Frontal cortex (tissue), 4 donors: Measurements from ENCODE around the gene HOXC12. TPM values are rescaled to one million over a fixed set of nuclear protein-coding genes. Genes with fewer than 3 reads are reported as not detected.

ENCODE experiments used
- DNase-seq, 2 donors: peaks; one replicate each; pipeline ENCODE4 v3.0.0; 2012; ENCODE audit warnings: low spot score in 2 of 2
- FAIRE-seq: peaks from 2 replicates; lab custom pipeline; 2012; peaks lifted over from hg19 to GRCh38; lab: Jason Lieb, UNC
- total RNA-seq: library from RNA; depleted of rRNA; stranded (reverse); fragments of >200 nt; gene quantifications from one replicate; pipeline ENCODE4 v1.2.3, GENCODE V29; 2014
- donor health status: control.
- donor health status: control.
- donor health status: control.

Gene HOXC12
- total RNA-seq, 1 donor from 2014 or later: not detected

DNA sequence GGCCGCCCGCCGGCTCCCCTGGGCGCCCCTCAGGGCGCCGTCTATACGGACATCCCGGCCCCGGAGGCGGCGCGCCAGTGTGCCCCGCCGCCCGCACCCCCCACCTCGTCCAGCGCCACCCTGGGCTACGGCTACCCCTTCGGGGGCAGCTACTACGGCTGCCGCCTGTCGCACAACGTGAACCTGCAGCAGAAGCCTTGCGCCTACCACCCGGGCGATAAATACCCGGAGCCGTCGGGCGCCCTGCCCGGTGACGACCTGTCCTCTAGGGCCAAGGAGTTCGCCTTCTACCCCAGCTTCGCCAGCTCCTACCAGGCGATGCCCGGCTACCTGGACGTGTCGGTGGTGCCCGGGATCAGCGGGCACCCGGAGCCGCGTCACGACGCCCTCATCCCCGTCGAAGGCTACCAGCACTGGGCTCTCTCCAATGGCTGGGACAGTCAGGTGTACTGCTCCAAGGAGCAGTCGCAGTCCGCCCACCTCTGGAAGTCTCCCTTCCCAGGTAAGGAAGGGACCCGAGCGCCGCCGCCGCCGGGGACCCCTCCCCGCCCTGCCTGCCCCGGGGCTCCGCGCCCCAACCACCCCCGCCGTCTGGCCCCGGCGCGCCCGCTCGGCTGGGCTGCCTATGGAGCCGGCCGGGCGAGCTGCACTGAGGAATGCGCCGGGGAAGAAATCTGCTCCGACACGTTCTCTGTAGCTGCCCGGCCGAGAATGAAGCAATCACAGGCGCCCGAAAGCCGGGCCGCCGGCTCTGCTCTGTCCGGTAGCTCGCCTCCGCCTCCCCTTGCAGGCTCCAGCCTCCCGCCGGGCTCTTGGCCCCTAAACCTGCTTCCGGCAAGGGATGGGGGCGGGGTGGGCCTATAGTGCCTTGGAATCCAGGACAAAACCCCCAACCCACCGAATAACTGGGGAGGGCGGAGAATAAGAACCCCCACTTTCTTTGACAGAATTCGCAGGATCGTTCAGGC, 15.3 kb upstream of the HOXC12 start:
- FAIRE-seq: no peak
- DNase-seq: no peak

DNA sequence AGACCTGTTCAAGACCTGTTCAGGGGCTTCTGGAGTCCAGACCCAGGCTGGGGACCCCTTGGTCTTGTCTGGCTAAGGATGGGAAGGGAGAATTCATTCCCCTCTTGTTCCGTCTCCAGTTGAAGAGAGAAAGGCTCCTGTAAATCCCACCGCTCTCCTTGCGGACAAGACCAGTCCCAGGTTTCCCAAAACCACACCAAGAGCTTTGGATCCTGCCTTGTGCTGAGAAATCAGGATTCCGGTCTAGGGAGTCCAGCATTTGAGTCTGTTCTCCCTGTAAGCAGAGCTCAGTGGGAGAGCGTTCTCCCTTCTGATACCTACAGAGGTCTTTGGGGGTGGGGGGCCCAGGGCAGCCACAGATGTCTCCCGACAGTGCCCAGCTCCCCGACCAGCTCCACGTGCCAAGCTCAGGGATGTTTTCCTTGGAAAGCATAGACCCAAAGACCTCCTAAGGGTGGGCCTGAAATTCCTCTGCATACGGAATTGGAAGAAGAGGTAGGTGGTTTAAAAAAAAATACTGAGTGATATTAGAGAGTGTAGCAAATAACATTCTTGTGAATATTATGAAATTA, 14.2 kb upstream of the HOXC12 start:
- FAIRE-seq: no peak
- no peak for DNase-seq

DNA sequence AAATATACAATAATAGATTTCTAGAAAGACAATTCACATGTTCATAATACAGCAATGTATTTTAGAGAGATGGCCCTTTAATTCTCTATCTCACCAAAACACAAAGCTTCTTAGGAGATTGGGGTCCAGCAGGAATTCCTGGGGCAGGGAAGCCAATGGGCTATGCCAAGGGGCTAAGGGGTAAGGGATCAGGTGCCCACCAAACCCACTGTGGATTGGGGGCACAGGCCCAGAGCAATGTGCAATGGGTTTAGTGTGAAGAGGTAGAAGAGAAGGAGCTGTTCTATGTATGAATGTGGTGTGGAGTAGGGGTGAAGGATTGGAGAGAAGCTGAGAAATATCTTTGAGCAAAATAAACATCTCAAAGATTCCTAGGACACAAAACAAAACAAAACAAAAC, 13.5 kb upstream of the HOXC12 start:
- no peak for FAIRE-seq
- DNase-seq: no peak

DNA sequence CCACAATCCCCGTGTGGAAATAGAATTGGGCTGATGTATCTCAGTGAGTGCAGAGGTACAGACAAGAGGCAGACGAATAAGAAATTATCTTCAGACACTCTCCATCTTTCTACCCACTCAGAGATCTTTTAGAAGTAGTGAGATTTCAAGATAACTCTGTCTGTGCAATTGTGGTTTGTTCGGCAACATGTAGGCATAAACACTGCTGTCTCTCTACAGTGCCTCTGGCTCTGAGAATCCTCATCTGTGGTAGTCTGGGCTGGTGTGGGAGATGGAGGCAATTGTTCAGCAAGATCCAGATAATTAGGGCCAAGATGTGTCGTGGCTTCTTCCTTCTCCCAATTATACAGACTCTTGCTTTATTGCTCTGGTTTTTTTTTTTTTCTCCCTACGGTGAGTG, 13.0 kb upstream of the HOXC12 start:
- DNase-seq: no peak
- FAIRE-seq: no peak

DNA sequence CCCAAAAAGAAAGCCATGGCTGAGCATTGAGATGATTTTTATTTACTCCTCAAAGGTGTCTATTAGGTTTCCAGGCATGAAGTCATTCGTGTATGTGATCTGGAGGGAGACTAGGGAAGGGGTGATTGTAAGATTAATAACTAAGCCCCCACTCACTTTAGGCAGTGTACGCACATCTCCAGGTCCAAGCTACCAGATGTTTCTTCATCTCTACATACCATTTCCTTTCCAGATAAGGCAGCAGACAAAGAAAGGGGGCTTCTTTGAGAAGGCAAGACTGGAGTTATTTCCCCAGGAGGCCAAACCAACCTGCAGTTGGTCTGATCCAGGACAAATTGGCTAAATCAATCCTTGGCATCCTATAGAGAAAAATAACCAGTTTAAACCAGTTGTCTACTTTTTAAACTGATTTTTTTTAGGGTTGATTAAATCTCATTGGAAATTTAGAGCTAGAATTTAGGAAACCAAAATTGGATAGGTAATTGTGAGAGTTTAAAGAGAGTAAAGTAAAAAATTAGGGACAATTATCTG, 12.2 kb upstream of the HOXC12 start:
- FAIRE-seq (no peak), DNase-seq (no peak)

DNA sequence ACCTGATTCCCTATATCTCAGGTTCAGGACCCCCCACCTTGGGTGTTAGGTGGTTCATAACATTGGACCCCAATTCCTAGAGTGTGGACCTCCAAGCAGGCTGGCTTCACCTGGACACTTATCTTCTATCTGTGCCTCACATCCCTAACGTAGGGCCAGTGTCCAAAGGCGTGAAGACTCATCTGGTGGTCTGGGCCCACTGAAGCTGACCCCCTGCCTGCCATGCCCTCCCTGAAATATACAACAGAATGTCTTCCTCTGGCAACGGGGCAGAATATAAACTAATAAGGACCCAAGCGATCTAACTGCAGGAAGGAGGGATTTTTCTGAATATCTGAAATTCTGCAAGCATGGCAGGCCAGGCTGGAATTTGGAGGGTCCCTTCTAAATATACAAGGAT, 10.5 kb upstream of the HOXC12 start:
- DNase-seq: no peak
- FAIRE-seq: no peak

DNA sequence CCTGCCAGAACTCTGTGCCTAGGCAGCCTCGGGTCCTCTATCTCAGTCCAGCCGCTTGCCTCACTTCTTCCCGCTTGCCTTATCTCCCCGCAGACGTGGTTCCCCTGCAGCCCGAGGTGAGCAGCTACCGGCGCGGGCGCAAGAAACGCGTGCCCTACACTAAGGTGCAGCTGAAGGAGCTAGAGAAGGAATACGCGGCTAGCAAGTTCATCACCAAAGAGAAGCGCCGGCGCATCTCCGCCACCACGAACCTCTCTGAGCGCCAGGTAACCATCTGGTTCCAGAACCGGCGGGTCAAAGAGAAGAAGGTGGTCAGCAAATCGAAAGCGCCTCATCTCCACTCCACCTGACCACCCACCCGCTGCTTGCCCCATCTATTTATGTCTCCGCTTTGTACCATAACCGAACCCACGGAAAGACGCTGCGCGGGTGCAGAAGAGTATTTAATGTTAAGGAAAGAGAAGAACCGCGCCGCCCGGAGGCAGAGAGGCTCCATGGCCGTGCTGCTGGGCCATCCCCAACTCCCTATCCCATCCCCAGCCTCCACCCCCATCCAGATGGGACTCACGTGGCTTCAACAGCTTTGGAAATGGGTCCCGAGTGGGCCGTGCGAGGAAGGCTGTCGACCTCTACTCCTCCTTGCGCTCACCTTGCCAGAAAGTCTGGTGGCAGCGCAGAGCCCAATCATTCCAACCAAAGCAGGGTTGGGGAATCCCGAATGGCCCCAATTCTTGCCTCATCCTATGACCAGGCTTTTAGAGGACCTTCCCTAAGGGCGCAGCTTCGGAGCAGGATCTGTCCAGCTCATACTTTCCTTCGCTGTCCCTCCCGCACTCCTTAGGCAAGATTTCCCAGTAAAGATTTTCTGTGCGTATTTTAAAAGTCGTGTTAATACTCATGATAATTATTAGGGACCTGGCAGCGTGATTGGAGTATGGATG, 9.5 kb upstream of the HOXC12 start:
- FAIRE-seq: no peak
- DNase-seq: no peak

DNA sequence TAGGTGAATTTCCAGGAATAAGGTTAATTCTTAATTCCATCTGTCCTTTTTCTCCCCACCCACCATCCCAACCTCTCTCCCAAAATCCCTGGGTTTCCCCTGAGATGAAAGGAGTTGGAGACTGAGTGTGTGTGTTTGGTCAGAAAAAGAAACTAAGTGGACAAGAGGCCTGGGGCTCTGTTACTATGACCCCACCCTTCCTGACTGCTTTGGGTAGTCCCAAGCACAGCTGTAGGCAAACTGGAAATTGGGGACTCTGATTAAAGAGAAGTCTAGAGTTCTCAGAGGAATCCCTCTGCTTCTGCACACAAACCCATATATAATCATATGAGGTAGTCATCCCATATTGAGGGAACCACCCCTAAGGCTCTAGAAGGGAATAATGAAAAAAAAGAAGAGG, 7.0 kb upstream of the HOXC12 start:
- FAIRE-seq (no peak), DNase-seq (no peak)

DNA sequence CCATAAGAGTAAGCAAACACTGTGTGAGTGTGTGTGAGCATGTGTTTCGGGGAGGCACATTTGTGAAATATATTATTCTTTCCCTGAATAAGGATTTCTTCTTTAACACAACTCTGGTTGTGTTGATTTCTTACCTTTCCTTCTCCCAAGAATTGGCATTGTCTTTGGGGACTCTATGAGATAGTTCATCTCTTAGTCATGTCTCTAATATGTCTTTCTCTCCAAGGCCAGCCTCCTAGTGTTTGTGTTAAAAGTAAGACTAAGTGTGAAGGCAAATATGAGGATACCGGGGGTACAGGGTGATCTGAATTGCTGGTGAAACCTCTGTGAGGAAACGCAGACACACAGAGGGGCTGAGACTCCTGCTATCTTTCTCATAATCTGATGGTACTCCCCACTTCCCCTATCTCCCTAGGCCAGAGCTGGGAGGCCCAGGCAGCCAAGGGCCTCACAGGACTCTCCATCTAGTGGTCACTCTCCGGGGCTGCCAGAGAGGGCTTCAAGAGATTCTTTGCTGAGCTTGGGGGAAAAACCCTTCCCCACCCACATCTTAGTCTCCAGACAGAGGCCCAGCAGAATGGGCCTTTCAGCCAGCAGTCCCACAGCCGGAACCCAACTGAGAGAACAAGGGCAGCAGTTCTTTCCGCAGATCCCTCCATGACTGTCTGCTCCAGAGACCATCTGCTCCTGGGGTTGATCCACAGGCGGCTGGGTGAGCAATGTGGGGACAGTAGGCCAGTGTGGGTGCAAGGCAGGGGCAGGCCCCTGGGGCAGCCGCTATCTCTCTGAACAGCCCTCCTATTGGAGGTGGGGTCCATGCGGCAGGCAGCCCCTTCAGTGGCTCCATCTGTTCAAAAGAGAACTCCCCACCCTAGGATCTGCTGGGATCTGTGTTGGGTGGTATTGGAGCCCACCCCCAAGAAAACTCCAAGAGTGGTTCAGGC, 5.8 kb upstream of the HOXC12 start:
- no peak for FAIRE-seq

DNA sequence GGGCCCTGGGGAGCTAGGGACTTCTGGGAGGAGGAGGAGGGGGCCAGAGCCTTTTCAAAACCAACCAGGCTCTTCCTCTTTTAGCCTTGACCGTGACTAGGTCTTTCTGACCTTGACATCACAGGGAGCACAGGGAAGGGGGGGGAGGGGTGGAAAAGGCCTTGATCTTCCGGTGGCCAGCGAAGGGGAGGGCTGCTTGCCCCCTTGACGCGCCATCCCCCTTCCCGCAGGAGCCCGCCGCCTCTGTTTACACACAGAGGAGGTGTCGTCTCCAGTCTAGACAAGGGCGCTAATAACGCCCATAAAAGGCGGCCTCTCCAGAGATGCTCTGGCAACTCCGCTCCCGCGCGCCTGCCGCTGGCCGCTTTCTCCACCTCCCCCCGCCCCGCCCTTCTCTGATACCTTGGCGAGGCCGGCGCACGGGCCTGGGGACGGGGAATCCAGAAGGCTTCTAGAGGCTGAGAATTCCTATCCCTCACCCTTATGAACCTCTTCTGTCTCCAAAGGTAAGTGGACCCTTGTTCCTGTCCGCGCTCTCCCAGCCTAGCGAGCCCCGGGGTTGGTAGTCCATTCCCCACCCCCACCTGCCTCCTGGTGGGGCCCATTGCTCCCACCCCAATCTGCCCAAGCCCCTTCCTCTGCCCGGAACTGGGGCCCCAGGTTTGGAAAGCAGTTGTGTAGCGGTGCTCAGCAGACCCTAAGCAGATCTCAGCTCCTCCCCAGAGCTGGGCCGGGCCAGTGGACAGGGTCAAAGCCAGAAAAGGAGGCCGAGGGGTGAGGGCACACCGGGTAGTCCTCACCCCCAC, 4.9 kb upstream of the HOXC12 start:
- FAIRE-seq: no peak
- DNase-seq: no peak

More for the DNA sequence above, 5.8 kb upstream of the HOXC12 start:
- DNase-seq: no peak

DNA sequence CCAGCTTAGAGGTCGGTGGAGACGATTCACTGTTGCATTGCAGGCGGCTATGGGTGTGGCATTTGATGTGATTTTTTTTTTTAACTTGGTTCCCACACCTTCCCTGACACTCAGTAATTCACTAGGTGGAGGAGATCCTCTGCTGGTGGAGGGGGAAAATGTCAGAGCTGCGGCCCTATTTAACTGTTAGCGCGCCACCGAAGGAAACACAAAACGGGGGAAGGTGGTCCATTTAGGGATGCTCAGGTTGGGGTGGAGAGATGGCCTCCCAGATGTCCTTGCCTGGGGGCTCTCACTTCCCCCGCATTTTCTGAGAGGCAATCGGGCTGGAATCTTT, 4.3 kb upstream of the HOXC12 start:
- no peak for FAIRE-seq

DNA sequence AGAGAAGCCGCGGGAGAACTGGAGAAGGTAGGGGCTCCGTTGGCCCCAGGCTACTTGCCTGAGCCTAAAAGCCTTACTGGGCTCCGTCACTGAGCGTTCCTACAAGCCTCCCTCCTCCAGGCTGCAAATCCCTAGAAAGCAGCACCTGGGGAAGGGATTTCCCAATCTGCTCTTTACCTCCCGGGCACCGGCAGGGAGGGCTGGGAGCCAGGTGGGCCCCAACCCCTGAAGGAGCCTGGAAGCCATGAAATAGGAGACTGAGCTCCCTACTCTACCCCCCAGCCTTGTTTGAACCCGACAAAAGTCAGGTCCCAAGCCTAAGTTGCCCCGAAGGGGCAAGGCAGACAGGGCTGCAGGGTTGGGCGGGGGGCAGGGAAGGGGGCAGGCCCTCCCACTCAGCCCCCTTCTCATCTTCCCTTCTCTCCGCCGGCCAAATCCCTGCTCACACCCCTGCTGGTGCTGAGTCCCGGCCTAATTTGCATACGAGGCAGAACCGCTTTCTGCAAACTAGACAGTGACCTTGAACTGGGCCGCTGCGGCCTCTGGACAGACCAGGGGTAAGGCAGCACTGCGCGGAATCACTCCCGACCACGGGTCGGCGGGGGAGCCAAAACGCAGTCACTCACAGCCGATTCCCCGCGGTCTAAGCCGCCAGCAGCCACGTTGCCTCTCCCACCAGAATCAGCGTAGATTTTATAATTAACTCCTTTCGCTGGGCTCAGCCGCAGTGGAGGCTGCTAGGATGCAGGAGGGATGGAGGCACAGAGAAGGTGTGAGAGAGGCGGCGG, 3.7 kb upstream of the HOXC12 start:
- no peak for FAIRE-seq
- no peak for DNase-seq

More for the DNA sequence above, 4.3 kb upstream of the HOXC12 start:
- no peak for DNase-seq

DNA sequence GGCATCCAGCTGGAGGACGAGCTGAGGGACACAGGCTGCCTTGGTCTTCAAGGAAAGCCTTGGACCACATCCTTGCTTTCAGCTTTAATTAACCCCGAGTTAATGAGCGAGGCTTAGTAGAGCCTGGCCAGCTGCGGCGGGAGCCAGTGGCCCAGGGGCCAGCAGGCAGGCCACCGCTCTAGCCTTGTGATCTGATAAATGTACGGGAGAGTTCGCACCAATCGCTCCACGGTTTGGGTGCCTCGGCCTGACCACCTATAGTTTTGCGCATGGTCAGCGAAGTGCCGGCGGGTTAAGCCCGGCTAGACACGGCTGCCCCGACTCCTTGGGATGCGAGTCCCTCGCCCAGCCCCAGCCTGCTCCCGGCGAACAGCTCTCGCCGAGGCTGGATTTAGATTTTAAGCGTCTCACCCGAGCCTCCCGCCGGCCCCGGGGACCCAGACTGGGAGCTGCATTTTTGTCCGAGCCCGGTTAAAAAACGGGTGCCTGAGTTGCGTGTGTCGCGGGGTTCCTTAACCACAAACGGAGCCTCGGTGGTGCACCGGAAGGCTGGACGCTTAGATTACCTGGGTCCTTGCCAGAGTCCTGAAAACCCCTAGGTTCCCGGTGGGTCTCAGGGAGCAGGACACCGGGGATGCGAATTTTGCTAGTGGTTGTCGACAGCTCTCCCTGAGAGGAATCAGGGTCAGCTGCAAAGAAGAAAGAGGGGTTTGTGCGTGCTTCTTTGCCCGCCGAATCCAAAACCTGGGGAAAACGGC, 2.9 kb upstream of the HOXC12 start:
- no peak for DNase-seq
- no peak for FAIRE-seq

DNA sequence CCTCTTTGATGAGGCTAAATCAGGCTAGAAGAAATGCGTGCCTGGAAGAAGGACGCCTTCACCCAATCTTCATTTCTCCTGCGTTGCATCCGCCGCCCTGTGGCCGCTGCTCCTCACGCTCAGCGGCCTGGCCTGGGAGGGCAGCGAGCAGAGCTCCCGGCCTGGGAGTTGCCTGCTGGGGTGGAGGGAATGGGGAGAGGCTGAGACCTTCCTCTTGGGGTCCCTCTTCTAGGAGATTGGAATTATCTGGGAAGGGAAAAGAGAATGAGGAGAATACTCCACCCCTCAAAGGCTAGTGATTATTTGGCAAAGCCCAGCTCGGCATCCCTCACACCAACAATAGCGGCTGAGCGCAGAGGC, 2.4 kb upstream of the HOXC12 start:
- FAIRE-seq (no peak), DNase-seq (no peak)

DNA sequence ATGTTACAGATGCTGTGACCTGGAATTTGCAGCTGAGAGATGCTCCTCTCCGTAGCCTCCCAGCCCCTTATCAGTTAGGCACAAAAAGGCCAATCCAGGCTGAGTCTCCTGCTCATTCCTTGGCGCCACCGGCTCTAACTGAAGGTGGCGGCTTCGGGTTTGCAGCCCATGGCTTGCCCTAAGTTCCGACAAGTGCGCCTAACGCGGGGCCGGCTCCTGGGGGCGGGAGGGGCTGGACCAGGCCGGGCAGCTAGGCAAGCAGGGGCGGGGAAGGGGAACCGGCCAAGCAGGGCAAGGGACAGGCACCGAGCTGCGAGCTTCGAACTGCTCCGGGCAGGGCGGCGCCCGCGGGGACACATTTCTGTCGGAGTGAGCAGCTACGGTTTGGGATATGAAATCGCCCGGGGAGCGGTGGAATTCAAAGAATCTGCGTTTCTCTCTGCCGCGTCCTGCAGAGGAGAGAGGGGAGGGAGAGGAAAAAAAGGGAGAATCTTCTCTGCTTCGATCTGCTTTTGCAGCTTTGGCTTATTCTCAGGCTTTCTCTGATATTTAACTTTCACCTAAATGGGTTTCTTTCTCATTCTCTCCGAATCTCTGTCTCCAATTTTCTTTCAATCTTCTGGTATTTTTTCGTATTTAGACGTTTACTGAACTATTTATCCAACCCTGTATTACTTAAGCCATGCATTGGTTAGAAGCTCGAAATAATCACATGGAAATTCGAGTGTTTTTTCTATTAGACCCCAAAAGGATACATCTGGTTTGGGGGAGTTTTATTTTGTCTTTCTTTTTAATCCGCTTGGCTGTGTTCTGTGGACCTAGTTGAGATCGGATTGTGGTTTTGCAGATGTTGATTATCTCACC, 1.6 kb upstream of the HOXC12 start:
- no peak for DNase-seq
- FAIRE-seq: no peak
